Fibroblast of skin of right biceps (primary cell): ENCODE data around the gene ITK.
"Not testable (repeated sequence)": the region's sequence is repeated elsewhere in the genome, so short reads cannot be mapped to it uniquely, and the experiment has no call there.

Experiments
- DNase-seq: peaks from one replicate; pipeline ENCODE4 v3.0.0-alpha.2; 2013

Gene ITK

GRCh38 chr5:157168286-157168685 is 12.4 kb upstream of the ITK start:
- no peak for DNase-seq

GRCh38 chr5:157172403-157172802 is 8.2 kb upstream of the ITK start:
- peak; percentile 2 for DNase-seq

GRCh38 chr5:157175071-157175612 is 5.5 kb upstream of the ITK start:
- DNase-seq: no peak

DNA sequence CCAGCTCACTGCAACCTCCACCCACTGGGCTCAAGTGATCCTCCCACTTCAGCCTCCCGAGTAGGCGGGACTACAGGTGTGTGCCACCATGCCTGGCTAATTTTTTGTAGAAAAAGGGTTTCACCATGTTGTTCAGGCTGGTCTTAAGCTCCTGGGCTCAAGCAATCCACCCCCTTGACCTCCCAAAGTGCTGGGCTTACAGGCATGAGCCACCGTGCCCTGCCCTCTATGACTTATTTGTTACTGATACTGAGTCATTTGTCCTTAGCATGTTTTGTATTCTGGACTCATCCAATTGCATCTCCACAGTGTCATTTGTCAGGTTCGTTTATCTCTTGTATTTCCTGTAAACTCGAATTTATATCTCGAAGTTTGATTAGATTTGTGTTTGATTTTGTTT is 2.7 kb upstream of the ITK start:
- DNase-seq: no peak

GRCh38 chr5:157178966-157179365 is 1.7 kb upstream of the ITK start:
- DNase-seq: no peak

DNA sequence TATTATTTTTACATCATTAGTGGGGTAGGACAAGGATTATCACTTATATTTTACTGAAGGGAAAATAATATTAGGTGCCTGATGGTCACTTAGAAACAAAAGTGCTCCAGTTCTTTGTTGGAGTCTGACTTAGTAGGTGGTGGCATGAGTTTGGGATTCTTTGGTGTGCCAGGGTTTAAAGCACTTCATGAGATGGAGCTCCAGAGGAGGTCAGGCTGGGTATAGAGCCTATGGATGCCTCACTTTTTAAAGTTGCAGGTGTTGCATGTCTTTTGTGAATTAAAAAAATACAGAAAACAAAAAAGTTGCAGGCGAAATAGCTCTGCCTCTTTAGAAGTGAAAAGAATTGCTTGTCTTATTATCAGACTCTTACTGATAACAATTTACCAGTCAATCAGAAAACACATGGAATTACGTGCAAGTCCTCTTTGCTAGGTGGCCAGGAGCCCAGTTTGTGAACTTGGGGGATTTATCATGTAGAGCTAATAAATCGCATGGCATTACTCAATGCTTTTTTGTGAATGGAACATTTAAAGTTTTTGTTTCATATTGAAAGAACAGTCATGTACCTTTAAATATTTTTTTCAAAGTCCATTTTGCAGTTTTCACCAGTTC is 1.6 kb downstream of the ITK start:
- DNase-seq: no peak

- DNase-seq: no peak
Observed at GRCh38 chr5:157184117-157184670, 3.6 kb downstream of the ITK start.

DNA sequence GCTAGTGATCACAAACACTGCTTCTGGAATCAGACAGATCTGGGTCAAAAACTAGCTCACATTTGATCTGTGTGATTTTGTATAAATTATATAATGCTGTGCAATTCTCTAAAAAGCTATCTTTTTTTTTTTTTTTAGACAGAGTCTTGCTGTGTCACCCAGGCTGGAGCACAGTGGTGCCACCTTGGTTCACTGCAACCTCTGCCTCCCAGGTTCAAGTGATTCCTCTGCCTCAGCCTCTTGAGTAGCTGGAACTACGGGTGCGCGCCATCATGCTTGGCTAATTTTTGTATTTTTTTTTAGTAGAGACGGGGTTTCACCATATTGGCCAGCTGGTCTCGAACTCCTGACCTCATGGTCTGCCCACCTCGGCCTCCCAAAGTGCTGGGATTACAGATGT is 4.5 kb downstream of the ITK start:
- not testable (repeated sequence) for DNase-seq

- DNase-seq: no peak
Observed at GRCh38 chr5:157186309-157187045, 5.8 kb downstream of the ITK start.

DNA sequence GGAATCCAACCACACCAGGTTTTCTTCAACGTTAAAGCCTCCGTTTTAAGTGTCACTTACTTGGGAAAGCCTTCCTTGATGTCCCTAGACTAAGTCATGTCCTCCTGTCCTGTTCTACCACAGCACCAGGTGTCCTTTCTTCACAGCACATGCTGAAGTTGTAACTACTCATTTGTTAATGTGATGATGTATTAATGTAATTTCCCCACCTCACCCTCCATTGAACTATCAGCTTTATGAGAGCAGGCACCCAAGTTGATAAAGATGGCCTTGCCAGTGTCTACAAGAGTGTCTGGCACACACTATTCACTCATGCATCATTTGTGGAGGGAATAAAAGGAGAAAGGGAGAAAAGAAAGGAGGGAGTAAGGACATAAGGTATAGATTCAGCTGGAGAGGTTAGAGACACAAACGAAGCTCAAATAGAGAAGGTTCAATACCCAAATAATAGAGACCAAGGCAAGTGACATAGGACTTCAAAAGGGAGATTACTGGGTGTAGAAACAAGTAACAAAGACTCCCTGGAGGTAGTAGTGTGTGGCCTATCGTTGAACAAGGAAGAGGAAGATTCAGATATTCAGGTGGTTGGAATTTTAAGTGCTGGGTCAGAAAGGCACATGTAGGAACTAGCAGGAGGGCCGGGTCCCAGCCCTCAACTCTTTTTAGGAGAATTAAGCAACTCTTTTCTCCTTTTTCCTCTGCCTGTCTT is 6.6 kb downstream of the ITK start:
- DNase-seq: no peak

DNA sequence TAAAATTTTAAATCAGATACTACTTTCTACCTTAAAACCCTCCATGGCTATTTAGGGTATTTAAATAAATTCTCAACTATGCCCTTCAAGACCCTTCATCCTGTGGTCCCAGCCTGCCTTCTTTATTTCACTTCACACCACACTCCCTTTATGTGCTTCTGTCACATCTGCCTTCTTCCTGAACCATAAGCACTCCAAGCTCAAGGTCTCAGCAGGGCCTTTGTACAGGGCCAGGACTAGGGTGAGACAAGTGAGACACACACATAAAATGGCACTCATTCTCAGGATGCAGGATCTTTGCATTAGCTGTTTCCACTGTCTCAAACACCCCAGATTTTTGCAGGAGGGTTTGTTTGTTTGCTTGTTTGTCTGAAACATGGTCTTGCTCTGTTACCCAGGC is 7.6 kb downstream of the ITK start:
- no peak for DNase-seq

GRCh38 chr5:157189223-157189622 is 8.6 kb downstream of the ITK start:
- no peak for DNase-seq

- no peak for DNase-seq
Observed at GRCh38 chr5:157193699-157194424, 13.2 kb downstream of the ITK start.

GRCh38 chr5:157196045-157196444 is 15.4 kb downstream of the ITK start:
- DNase-seq: no peak

GRCh38 chr5:157197086-157197485 is 16.4 kb downstream of the ITK start:
- no peak for DNase-seq

DNA sequence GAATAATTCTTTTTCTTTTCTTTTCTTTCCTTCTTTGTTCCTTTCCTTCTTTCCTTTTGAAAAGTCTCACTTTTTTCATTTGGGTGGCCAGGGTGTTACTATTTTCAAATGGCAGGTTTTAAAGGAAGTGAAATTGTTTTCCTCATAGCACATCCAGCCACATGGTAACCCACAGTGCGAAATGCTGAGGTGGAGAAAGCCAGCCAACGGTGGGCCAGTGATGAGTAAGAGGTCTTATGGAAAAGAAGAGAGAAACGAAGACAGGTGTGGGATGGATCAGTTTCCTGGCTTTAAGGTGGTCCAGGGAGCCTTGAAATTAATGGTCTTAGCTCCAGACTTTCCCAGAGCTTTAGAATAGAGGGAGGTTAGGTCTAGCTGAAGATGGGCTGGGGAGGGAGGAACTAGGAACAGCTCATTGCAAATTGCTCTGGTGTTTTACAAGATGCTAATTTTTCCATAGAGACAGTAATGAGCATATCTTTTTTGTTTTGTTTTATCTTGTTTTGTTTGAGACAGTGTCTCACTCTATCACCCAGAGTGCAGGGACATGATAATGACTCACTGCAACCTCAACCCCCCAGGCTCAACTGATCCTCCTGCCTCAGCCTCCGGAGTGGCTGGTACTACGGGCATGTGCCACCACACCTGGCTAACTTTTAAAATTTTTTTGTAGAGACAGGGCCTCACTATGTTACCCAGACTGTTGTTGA is 17.8 kb downstream of the ITK start:
- DNase-seq: no peak

- DNase-seq: no peak
Observed at GRCh38 chr5:157201857-157202256, 21.2 kb downstream of the ITK start.

GRCh38 chr5:157203417-157203816 is 22.8 kb downstream of the ITK start:
- DNase-seq: no peak

DNA sequence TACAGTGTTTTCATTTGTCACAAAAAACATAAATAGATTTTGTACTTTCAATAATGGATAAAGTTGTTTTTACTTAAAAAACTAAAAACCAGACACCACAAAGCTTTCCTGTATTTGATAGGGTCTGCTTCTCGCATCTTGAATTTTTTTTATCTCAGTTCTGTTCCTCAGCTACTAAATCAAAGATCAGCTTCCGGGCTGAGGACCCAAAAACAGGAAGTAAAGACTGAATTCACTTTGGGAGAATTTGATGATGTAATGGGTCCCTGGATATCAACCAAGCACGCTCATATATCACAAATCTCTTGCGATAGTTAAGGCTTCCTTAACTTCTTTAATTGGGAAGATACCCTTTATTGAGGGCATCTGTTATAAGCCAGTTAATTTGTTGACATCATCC is 24.1 kb downstream of the ITK start:
- no peak for DNase-seq

DNA sequence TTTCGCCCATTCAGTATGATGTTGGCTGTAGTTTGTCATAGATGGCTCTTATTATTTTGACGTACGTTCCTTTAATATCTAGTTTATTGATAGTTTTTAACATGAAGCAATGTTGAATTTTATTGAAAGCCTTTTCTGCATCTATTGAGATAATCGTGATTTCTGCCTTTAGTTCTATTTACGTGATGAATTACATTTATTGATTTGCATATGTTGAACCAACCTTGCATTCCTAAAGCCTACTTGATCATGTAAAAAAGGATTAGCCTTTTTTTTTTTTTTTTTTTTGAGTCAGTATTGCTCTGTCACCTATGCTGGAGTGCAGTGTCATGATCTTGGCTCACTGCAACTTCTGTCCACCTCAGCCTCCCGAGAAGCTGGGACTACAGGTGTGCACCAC is 25.1 kb downstream of the ITK start:
- DNase-seq: no peak

- DNase-seq: peak; percentile 80
Observed at GRCh38 chr5:157210652-157211051, 30.0 kb downstream of the ITK start.

DNA sequence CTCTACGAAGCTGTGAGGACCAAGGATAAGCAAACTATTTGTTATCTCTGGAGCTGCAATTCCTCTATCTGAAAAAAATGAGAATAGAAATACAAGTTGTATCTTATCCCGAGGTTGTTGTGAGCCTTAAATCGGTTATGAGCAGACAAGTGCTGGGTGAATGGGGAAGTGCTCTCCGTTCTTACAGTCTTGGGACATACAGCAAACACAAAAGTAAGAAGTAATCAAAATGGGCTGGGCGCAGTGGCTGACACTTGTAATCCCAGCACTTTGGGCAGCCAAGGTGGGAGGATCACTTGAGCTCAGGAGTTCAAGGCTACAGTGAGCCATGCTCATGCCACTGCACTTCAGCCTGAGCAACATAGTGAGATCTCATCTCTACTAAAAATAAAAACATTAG is 31.7 kb downstream of the ITK start:
- DNase-seq: no peak
